Measurements from ENCODE around the gene USP24. TPM values are rescaled to one million over a fixed set of nuclear protein-coding genes. Genes with fewer than 3 reads are reported as not detected.

Gene USP24
- total RNA-seq, 1 experiment from 2014 or later: 40.9 TPM

DNA sequence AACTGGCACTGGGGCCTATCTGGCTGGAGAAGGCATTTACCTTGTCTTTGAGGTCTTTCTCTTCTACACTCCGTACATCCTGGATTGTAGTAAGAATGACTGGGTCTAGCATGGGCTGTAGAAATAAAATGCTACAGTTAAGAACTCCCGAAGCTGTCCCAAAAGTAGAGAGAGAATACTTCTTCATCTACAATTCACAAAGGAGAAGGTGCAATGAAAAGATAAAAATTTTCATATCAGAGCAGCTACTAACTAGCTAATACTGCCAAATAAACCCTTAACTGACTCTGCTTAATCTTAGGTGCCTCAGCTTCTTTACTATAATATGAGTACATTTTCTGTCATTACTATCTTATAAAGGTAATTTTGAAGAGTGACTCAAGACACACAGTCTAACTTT, 55.6 kb downstream of the USP24 start:
- CTCF ChIA-PET: interaction anchor here (1.4 kb wide), 1 partner anchor 16 kb away, joined by 4 read pairs; no protein-coding TSS in a partner anchor
- no peak overlapping the region for H3K27ac Mint-ChIP-seq
- no peaks in the 10 kb centered on the region for H3K27me3 Mint-ChIP-seq (ENCODE audit: low read depth)
- H3K9me3 Mint-ChIP-seq: no peaks in the 10 kb centered on the region
- peaks cover 40% of the 10 kb centered on the region for H3K36me3 Mint-ChIP-seq
- H3K4me1 Mint-ChIP-seq: no peaks in the 10 kb centered on the region
- no peak overlapping the region for H3K4me3 Mint-ChIP-seq
- POLR2A ChIA-PET: no interaction called here
- DNase-seq (ENCODE audit: low spot score) (no peak), ATAC-seq (no peak)
- TF ChIP-seq SP1 (CRISPR knock-in tag; conservative IDR thresholded peaks at IDR 0.05): no peak

DNA sequence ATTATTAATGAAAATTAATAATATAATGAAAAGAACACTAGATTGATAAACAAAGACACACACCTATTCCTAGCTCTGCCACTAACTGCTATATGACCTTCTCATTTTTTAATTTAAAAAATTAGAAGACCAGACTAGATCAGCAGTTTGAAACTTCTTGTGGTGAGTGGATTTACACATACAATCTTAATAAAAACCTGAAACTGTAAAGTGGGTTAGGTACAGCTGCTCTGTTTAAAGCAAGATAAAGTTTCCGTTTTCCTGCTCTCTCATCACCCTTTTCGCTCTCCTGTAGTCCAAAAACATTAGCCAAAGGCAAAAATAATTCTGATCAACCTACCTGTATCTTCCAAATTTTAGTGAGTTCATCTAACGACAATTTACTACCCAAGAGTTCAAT, 58.6 kb downstream of the USP24 start:
- H3K27ac Mint-ChIP-seq: no peak overlapping the region
- H3K9me3 Mint-ChIP-seq: no peaks in the 10 kb centered on the region
- H3K27me3 Mint-ChIP-seq (ENCODE audit: low read depth): no peaks in the 10 kb centered on the region
- ATAC-seq (no peak), DNase-seq (ENCODE audit: low spot score) (no peak)
- CTCF ChIA-PET: no interaction called here
- H3K4me1 Mint-ChIP-seq: no peaks in the 10 kb centered on the region
- H3K36me3 Mint-ChIP-seq: peaks cover 49% of the 10 kb centered on the region
- no peak overlapping the region for H3K4me3 Mint-ChIP-seq
- TF ChIP-seq SOX15 (CRISPR knock-in tag; IDR thresholded peaks at IDR 0.05) (no peak), ZNF219 (CRISPR knock-in tag; IDR thresholded peaks at IDR 0.05; ENCODE audit: borderline replicate concordance) (no peak), HMGA2 (CRISPR knock-in tag; IDR thresholded peaks at IDR 0.05) (no peak), GRHL2 (CRISPR knock-in tag; IDR thresholded peaks at IDR 0.05; ENCODE audit: insufficient replicate concordance, severe bottlenecking) (no peak), FOXJ3 (CRISPR knock-in tag; IDR thresholded peaks at IDR 0.05; ENCODE audit: borderline replicate concordance) (no peak), RORB (CRISPR knock-in tag; IDR thresholded peaks at IDR 0.05) (no peak)
- TF ChIP-seq, protein P1, sequence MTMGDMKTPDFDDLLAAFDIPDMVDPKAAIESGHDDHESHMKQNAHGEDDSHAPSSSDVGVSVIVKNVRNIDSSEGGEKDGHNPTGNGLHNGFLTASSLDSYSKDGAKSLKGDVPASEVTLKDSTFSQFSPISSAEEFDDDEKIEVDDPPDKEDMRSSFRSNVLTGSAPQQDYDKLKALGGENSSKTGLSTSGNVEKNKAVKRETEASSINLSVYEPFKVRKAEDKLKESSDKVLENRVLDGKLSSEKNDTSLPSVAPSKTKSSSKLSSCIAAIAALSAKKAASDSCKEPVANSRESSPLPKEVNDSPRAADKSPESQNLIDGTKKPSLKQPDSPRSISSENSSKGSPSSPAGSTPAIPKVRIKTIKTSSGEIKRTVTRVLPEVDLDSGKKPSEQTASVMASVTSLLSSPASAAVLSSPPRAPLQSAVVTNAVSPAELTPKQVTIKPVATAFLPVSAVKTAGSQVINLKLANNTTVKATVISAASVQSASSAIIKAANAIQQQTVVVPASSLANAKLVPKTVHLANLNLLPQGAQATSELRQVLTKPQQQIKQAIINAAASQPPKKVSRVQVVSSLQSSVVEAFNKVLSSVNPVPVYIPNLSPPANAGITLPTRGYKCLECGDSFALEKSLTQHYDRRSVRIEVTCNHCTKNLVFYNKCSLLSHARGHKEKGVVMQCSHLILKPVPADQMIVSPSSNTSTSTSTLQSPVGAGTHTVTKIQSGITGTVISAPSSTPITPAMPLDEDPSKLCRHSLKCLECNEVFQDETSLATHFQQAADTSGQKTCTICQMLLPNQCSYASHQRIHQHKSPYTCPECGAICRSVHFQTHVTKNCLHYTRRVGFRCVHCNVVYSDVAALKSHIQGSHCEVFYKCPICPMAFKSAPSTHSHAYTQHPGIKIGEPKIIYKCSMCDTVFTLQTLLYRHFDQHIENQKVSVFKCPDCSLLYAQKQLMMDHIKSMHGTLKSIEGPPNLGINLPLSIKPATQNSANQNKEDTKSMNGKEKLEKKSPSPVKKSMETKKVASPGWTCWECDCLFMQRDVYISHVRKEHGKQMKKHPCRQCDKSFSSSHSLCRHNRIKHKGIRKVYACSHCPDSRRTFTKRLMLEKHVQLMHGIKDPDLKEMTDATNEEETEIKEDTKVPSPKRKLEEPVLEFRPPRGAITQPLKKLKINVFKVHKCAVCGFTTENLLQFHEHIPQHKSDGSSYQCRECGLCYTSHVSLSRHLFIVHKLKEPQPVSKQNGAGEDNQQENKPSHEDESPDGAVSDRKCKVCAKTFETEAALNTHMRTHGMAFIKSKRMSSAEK (CRISPR knock-in tag; IDR thresholded peaks at IDR 0.05; ENCODE audit: borderline replicate concordance): no peak
- TF ChIP-seq, protein P2, sequence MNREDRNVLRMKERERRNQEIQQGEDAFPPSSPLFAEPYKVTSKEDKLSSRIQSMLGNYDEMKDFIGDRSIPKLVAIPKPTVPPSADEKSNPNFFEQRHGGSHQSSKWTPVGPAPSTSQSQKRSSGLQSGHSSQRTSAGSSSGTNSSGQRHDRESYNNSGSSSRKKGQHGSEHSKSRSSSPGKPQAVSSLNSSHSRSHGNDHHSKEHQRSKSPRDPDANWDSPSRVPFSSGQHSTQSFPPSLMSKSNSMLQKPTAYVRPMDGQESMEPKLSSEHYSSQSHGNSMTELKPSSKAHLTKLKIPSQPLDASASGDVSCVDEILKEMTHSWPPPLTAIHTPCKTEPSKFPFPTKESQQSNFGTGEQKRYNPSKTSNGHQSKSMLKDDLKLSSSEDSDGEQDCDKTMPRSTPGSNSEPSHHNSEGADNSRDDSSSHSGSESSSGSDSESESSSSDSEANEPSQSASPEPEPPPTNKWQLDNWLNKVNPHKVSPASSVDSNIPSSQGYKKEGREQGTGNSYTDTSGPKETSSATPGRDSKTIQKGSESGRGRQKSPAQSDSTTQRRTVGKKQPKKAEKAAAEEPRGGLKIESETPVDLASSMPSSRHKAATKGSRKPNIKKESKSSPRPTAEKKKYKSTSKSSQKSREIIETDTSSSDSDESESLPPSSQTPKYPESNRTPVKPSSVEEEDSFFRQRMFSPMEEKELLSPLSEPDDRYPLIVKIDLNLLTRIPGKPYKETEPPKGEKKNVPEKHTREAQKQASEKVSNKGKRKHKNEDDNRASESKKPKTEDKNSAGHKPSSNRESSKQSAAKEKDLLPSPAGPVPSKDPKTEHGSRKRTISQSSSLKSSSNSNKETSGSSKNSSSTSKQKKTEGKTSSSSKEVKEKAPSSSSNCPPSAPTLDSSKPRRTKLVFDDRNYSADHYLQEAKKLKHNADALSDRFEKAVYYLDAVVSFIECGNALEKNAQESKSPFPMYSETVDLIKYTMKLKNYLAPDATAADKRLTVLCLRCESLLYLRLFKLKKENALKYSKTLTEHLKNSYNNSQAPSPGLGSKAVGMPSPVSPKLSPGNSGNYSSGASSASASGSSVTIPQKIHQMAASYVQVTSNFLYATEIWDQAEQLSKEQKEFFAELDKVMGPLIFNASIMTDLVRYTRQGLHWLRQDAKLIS (CRISPR knock-in tag; IDR thresholded peaks at IDR 0.05; ENCODE audit: borderline replicate concordance): no peak
- TF ChIP-seq, protein P3, sequence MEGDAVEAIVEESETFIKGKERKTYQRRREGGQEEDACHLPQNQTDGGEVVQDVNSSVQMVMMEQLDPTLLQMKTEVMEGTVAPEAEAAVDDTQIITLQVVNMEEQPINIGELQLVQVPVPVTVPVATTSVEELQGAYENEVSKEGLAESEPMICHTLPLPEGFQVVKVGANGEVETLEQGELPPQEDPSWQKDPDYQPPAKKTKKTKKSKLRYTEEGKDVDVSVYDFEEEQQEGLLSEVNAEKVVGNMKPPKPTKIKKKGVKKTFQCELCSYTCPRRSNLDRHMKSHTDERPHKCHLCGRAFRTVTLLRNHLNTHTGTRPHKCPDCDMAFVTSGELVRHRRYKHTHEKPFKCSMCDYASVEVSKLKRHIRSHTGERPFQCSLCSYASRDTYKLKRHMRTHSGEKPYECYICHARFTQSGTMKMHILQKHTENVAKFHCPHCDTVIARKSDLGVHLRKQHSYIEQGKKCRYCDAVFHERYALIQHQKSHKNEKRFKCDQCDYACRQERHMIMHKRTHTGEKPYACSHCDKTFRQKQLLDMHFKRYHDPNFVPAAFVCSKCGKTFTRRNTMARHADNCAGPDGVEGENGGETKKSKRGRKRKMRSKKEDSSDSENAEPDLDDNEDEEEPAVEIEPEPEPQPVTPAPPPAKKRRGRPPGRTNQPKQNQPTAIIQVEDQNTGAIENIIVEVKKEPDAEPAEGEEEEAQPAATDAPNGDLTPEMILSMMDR (IDR thresholded peaks at IDR 0.05): no peak
- POLR2A ChIA-PET: no interaction called here

DNA sequence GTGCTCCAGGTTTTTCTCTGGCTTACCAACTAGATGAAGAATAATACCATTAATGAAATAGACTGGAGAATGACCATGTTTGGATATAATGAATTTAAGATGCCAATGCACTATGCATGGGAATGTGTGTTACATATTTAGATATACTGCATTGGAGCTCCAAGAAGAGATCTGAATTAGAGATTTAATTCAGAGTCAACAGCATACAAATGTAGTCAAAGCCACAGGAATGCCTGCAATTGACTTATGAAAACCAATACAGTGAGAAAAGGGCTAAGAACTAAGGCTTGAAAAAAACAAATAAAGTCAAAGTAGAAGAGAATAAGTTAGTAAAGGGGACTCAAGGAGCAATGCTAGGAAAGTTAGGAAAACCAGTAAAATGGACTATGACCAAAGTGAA, 59.1 kb downstream of the USP24 start:
- H3K27ac Mint-ChIP-seq: no peak overlapping the region
- CTCF ChIA-PET: no interaction called here
- POLR2A ChIA-PET: interaction anchor here (0.6 kb wide), 1 partner anchor 1438 kb away, joined by 4 read pairs; no protein-coding TSS in a partner anchor
- no peaks in the 10 kb centered on the region for H3K4me1 Mint-ChIP-seq
- ATAC-seq (no peak), DNase-seq (ENCODE audit: low spot score) (no peak)
- no peak overlapping the region for H3K4me3 Mint-ChIP-seq
- no peaks in the 10 kb centered on the region for H3K27me3 Mint-ChIP-seq (ENCODE audit: low read depth)
- H3K9me3 Mint-ChIP-seq: no peaks in the 10 kb centered on the region
- H3K36me3 Mint-ChIP-seq: peaks cover 53% of the 10 kb centered on the region
- no peak for TF ChIP-seq RELA (CRISPR knock-in tag; IDR thresholded peaks at IDR 0.05; ENCODE audit: borderline replicate concordance)
- TF ChIP-seq, protein P4, sequence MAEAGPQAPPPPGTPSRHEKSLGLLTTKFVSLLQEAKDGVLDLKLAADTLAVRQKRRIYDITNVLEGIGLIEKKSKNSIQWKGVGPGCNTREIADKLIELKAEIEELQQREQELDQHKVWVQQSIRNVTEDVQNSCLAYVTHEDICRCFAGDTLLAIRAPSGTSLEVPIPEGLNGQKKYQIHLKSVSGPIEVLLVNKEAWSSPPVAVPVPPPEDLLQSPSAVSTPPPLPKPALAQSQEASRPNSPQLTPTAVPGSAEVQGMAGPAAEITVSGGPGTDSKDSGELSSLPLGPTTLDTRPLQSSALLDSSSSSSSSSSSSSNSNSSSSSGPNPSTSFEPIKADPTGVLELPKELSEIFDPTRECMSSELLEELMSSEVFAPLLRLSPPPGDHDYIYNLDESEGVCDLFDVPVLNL (CRISPR knock-in tag; IDR thresholded peaks at IDR 0.05; ENCODE audit: borderline replicate concordance, low read depth): no peak
- no peak for TF ChIP-seq TEAD1 (CRISPR knock-in tag; IDR thresholded peaks at IDR 0.05)
- TF ChIP-seq ATF1 (CRISPR knock-in tag; IDR thresholded peaks at IDR 0.05): no peak
- TF ChIP-seq, protein P5, sequence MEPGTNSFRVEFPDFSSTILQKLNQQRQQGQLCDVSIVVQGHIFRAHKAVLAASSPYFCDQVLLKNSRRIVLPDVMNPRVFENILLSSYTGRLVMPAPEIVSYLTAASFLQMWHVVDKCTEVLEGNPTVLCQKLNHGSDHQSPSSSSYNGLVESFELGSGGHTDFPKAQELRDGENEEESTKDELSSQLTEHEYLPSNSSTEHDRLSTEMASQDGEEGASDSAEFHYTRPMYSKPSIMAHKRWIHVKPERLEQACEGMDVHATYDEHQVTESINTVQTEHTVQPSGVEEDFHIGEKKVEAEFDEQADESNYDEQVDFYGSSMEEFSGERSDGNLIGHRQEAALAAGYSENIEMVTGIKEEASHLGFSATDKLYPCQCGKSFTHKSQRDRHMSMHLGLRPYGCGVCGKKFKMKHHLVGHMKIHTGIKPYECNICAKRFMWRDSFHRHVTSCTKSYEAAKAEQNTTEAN (CRISPR knock-in tag; IDR thresholded peaks at IDR 0.05): no peak
- no peak for TF ChIP-seq FOXP1 (CRISPR knock-in tag; IDR thresholded peaks at IDR 0.05; ENCODE audit: borderline replicate concordance)
- TF ChIP-seq, protein P6, sequence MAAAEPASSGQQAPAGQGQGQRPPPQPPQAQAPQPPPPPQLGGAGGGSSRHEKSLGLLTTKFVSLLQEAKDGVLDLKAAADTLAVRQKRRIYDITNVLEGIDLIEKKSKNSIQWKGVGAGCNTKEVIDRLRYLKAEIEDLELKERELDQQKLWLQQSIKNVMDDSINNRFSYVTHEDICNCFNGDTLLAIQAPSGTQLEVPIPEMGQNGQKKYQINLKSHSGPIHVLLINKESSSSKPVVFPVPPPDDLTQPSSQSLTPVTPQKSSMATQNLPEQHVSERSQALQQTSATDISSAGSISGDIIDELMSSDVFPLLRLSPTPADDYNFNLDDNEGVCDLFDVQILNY (CRISPR knock-in tag; IDR thresholded peaks at IDR 0.05): no peak
- no peak for TF ChIP-seq ZBTB21 (CRISPR knock-in tag; IDR thresholded peaks at IDR 0.05; ENCODE audit: borderline replicate concordance)
